ENCODE results near the gene WDFY2. TPM values are rescaled to one million over a fixed set of nuclear protein-coding genes. Genes with fewer than 3 reads are reported as not detected.

The WDFY2 gene
- total and polyA plus RNA-seq, 2 of the 8 experiments (the other 6 are each of a cell fraction or from before 2014, with no cell fraction given), result 13.9 to 29.0 TPM

- TF ChIP-seq BCL11A (IDR thresholded peaks at IDR 0.05; ENCODE audit: low read depth in 2 of 2, low read length in 2 of 2) (no peak), RBBP5 (IDR thresholded peaks at IDR 0.05; ENCODE audit: borderline replicate concordance, low read depth, low read length) (no peak), NRF1 (IDR thresholded peaks at IDR 0.05; ENCODE audit: low read depth, low read length) (no peak), RXRA (IDR thresholded peaks at IDR 0.05; ENCODE audit: insufficient read depth, low read depth, low read length) (no peak), GTF2F1 (IDR thresholded peaks at IDR 0.05; ENCODE audit: borderline replicate concordance, low read depth, low read length) (no peak), MAFK (IDR thresholded peaks at IDR 0.05; ENCODE audit: low read depth, low read length) (no peak), TCF12 (IDR thresholded peaks at IDR 0.05; ENCODE audit: low read depth, low read length) (no peak), E2F6 (IDR thresholded peaks at IDR 0.05) (no peak)
Measured at GRCh38 chr13:51816604-51817249, 232.5 kb downstream of the WDFY2 start (continued).

Small RNA genes lying within 50 kb of the gene (microRNA-seq; reads per million reads assigned to microRNA genes)
- gene MIR4703 (ENCODE audit: borderline microRNAs expressed in 2 of 2, borderline number of aligned reads in 2 of 2, borderline replicate concordance in 1 of 2), result 0 reads per million in 2 experiments

Small RNA genes lying within 50 kb of the gene (small RNA-seq; reads per million reads assigned to genes)
- gene MIR4703 (ENCODE audit: insufficient read depth) (not detected), gene RN7SL413P (ENCODE audit: insufficient read depth) (not detected), gene RNU6-65P (ENCODE audit: insufficient read depth) (not detected), gene RNY1P6 (ENCODE audit: insufficient read depth) (not detected)

Other genes starting within 250 kb of the WDFY2 start
- gene SERPINE3, start 244.8 kb upstream of the WDFY2 start, total RNA-seq (2021; fragmentation: NEBNext Ultra II Directional; extraction: Animal tissue kit (Norgen Biotek cat#: 25700)), result 0.15 and 0.34 TPM in 2 replicates
- gene SERPINE3, start 244.8 kb upstream of the WDFY2 start, polyA plus RNA-seq (2011; rRNA removed), result 1.0 and 1.1 TPM in 2 replicates
- gene INTS6, start 131.4 kb upstream of the WDFY2 start, total RNA-seq (2021; fragmentation: NEBNext Ultra II Directional; extraction: Animal tissue kit (Norgen Biotek cat#: 25700)), result 42.6 and 42.8 TPM in 2 replicates
- gene INTS6, start 131.4 kb upstream of the WDFY2 start, polyA plus RNA-seq (2011; rRNA removed), result 7.4 and 12.6 TPM in 2 replicates
- 6.0 and 8.7 TPM in 2 replicates for gene DHRS12, start 219.7 kb downstream of the WDFY2 start, total RNA-seq (2021; fragmentation: NEBNext Ultra II Directional; extraction: Animal tissue kit (Norgen Biotek cat#: 25700))
- gene DHRS12, start 219.7 kb downstream of the WDFY2 start, polyA plus RNA-seq (2011; rRNA removed), result 8.7 and 10.3 TPM in 2 replicates

Data from H1 (cell line).